ENCODE data around the gene SLC5A1. TPM values are rescaled to one million over a fixed set of nuclear protein-coding genes. Genes with fewer than 3 reads are reported as not detected.
A peak's percentile ranks its signal among the peaks of the same experiment; 100 is the strongest.

The SLC5A1 gene
- total RNA-seq, 1 experiment from 2014 or later = not detected

DNA sequence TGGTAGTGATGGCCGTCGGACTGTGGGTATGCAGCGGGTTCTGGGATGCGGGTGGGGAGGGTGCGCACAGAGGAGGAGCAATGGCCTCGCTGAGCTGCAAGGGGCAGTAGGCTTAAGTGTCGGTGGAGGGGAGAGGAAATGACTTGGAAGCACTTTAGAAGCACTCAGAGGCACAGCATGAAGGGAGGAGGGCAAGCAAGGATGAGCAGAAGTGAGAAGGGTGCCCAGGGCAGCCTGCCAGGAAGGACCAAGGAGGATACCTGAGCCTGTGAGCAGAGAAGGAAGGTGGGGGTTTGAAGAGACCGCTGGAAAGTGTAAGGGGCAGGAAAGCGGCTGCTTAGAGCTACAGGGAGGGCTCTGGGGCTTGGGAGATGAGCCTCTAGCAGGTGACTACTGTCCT, 330 bp downstream of the SLC5A1 start:
- H4K20me1 ChIP-seq (ENCODE audit: low read length) = no peaks in the 10 kb centered on the region
- H3K4me3 ChIP-seq (ENCODE audit: low read length) = no peak overlapping the region
- TF ChIP-seq CTCF (conservative IDR thresholded peaks at IDR 0.05; ENCODE audit: low read depth, low read length) = no peak
- no peak for TF ChIP-seq EZH2 (IDR thresholded peaks at IDR 0.05; ENCODE audit: low read length, unreplicated experiment)
- TF ChIP-seq EZH2phosphoT487 (IDR thresholded peaks at IDR 0.05; ENCODE audit: borderline replicate concordance, low read length) = no peak
- DNase-seq (no peak), ATAC-seq (no peak)
- no peaks in the 10 kb centered on the region for H3K36me3 ChIP-seq (ENCODE audit: low read depth, low read length)
- no TSS peak for BruUV-seq (replicated peaks)
- no peak overlapping the region for H3K9ac ChIP-seq (ENCODE audit: low read length)
- H3K4me1 ChIP-seq (ENCODE audit: insufficient read depth, low read length) = peaks cover 9% of the 10 kb centered on the region; the same call in 1 of the 2 replicates
- intact Hi-C loops (cut with micrococcal nuclease) = no loop called here
- POLR2A ChIA-PET (ENCODE audit: unreplicated experiment) = no interaction called here
- H3K27me3 ChIP-seq (ENCODE audit: low read length) = no peaks in the 10 kb centered on the region
- CTCF ChIA-PET = no interaction called here
- H2AFZ ChIP-seq (ENCODE audit: low read length) = no peak overlapping the region
- no peaks in the 10 kb centered on the region for H3F3A ChIP-seq (ENCODE audit: low read length, unreplicated experiment)
- H3K9me3 ChIP-seq (ENCODE audit: low read length) = no peaks in the 10 kb centered on the region
- H3K9me2 ChIP-seq (replicated peaks; ENCODE audit: low read length) = no peaks in the 10 kb centered on the region
- H3K4me2 ChIP-seq (ENCODE audit: low read length) = no peak overlapping the region
- no peak overlapping the region for H3K27ac ChIP-seq (ENCODE audit: low read length)
- no peaks in the 10 kb centered on the region for H3K79me2 ChIP-seq (ENCODE audit: low read length)

DNA sequence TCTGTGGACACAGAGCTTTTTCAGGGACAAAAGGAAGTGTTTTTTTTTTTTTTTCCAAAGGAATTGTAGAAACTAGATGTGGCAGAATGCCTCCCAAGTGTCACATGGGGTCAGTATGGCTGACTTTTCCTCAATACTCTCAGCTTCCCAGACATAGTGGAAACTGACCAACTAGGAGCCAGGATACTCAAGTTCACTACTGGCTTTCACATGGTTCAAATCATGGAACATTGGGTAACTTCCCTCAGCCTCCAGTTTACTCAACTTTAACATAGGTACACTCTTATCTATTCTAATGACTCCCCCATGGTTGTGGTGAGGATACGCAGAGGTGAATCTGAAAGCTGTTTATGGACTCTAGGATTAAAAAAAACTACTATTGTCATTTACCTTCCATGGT, 1.4 kb downstream of the SLC5A1 start:
- Histone ChIP-seq H3K27me3 (ENCODE audit: low read length) (no peaks in the 10 kb centered on the region), H3K4me1 (ENCODE audit: insufficient read depth, low read length) (peaks cover 9% of the 10 kb centered on the region; the same call in 1 of the 2 replicates), H3K4me3 (ENCODE audit: low read length) (no peak overlapping the region), H4K20me1 (ENCODE audit: low read length) (no peaks in the 10 kb centered on the region), H3K9me3 (ENCODE audit: low read length) (no peaks in the 10 kb centered on the region), H3K4me2 (ENCODE audit: low read length) (no peak overlapping the region), H2AFZ (ENCODE audit: low read length) (no peak overlapping the region), H3K36me3 (ENCODE audit: low read depth, low read length) (no peaks in the 10 kb centered on the region), H3K9me2 (replicated peaks; ENCODE audit: low read length) (no peaks in the 10 kb centered on the region), H3K27ac (ENCODE audit: low read length) (no peak overlapping the region), H3K9ac (ENCODE audit: low read length) (no peak overlapping the region), H3K79me2 (ENCODE audit: low read length) (no peaks in the 10 kb centered on the region), H3F3A (ENCODE audit: low read length, unreplicated experiment) (no peaks in the 10 kb centered on the region)
- BruUV-seq (replicated peaks) = no TSS peak
- DNase-seq (no peak), ATAC-seq (no peak)
- ChIA-PET POLR2A (ENCODE audit: unreplicated experiment) (no interaction called here), CTCF (no interaction called here)
- intact Hi-C loops (cut with micrococcal nuclease) = no loop called here
- TF ChIP-seq EZH2 (IDR thresholded peaks at IDR 0.05; ENCODE audit: low read length, unreplicated experiment) (no peak), CTCF (conservative IDR thresholded peaks at IDR 0.05; ENCODE audit: low read depth, low read length) (no peak), EZH2phosphoT487 (IDR thresholded peaks at IDR 0.05; ENCODE audit: borderline replicate concordance, low read length) (no peak)

DNA sequence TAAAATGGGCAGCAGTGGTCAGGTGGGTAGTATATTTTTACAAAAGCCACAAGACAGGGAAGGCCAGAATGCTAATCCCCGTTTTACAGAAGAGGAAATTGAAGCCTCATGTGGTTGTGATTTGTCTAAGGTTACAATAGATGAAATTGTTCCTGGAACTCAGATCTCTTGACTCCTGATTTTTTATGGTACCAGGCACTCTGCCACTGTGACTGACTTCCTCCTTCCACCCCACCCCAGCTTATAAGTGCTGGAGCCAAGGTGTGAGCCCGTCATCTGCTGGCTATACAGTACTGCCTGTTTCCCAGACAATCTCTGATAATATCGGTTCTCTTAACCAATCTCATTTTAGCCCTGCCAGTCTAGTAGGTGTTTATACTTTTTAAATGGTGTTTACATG, 1.9 kb downstream of the SLC5A1 start:
- no TSS peak for BruUV-seq (replicated peaks)
- no peaks in the 10 kb centered on the region for H3K79me2 ChIP-seq (ENCODE audit: low read length)
- H3K36me3 ChIP-seq (ENCODE audit: low read depth, low read length) = no peaks in the 10 kb centered on the region
- intact Hi-C loops (cut with micrococcal nuclease) = no loop called here
- no peak overlapping the region for H2AFZ ChIP-seq (ENCODE audit: low read length)
- ATAC-seq = peak; percentile 35; the same call in 1 of the 2 replicates
- H3K9me3 ChIP-seq (ENCODE audit: low read length) = no peaks in the 10 kb centered on the region
- DNase-seq = peak; percentile 30
- peaks cover 10% of the 10 kb centered on the region for H3K4me1 ChIP-seq (ENCODE audit: insufficient read depth, low read length)
- H3K9ac ChIP-seq (ENCODE audit: low read length) = no peak overlapping the region
- no peak overlapping the region for H3K4me2 ChIP-seq (ENCODE audit: low read length)
- ChIA-PET CTCF (no interaction called here), POLR2A (ENCODE audit: unreplicated experiment) (no interaction called here)
- no peaks in the 10 kb centered on the region for H3F3A ChIP-seq (ENCODE audit: low read length, unreplicated experiment)
- H3K27ac ChIP-seq (ENCODE audit: low read length) = no peak overlapping the region
- H4K20me1 ChIP-seq (ENCODE audit: low read length) = no peaks in the 10 kb centered on the region
- H3K27me3 ChIP-seq (ENCODE audit: low read length) = no peaks in the 10 kb centered on the region
- no peaks in the 10 kb centered on the region for H3K9me2 ChIP-seq (replicated peaks; ENCODE audit: low read length)
- TF ChIP-seq EZH2 (IDR thresholded peaks at IDR 0.05; ENCODE audit: low read length, unreplicated experiment) = no peak
- H3K4me3 ChIP-seq (ENCODE audit: low read length) = no peak overlapping the region
